ENCODE data around the gene COQ7. TPM values are rescaled to one million over a fixed set of nuclear protein-coding genes. Genes with fewer than 3 reads are reported as not detected.

COQ7 gene
- total RNA-seq, result 14.8 and 19.4 TPM in 2 replicates

DNA sequence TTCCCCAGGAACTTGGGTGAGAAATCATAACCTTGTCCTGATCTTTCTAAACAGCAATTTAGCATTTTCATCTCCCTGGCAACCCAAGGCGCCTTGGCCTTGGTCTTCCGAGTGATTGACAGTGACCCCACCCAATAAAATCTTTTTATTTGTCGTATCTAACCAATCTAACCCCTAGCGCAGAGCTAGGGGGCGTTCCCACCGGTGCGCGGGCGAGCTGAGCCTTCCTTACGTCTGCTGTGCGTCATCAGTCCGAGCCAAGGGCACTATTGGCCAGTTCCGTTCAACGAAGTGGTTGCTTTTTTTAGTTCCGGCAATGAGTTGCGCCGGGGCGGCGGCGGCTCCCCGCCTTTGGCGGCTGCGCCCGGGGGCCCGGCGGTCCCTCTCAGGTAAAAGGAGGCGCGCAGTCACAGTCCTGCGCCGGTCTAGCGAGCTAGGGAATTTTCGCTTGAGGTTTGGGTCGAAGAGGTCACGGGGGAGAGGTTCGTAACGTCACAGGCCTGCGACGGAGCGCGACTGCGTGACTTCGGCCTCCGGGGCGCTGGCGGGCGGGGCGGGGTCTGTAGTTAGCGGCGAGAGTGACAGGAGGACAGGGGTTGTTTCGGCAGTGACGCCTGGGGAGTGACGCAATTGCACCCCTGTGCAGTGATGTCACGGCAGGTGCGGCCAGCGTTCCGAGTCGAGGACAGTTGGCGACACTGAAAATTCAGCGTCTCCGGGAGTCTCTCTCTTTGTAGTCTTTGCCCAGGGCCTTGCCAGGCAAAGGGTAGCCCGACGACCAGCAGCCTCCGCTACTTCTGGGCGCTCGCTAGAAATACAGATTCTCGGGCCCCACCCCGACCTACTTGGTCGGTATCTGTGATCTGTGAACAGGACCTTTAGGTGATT, at the start of gene COQ7:
COQ7 (plus strand) TSS at position 266 of the 888 bp plus-strand sequence; CDS start at position 317, 51 bp downstream.
- peak; percentile 100 for DNase-seq (ENCODE audit: low read depth in 2 of 2)

DNA sequence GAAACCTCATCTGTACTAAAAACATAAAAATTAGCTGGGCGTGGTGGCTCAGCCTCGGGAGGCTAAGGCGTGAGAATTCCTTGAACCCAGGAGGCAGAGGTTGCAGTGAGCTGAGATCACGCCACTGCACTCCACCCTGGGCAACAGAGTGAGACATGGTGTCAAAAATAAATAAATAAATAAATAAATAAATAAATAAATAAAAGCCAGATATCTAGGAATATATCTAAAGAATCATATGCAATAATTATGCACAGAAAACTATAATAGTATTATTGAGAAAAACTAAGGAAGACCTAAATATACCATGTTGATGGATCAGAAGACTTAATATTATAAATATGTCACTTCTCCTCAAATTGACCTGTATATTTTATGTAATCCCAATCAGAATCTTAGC, 46.7 kb upstream of the COQ7 start:
- no peak for DNase-seq (ENCODE audit: low read depth in 2 of 2)

- no peak for DNase-seq (ENCODE audit: low read depth in 2 of 2)
Measured at GRCh38 chr16:19021747-19022146, 45.7 kb upstream of the COQ7 start.

DNA sequence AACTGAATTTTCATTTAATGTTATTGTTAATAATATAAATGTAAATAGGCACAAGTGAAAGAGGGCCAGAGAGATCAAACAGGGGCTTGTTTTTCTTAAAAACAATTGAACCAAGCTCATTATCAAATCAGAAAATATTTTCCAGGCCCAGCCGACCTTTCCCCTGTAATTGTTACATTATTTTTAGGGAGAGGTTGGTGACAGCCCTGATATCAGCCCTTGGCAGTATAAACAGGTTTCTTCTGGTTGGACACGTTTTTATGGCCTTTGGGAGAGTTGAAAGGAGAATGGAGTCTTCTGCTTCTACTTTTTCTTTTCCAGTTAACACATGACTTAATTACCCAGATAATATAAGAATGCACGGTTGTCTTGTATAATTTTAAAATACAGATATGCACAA, 40.0 kb upstream of the COQ7 start:
- DNase-seq (ENCODE audit: low read depth in 2 of 2), result peak in 1 of 2 donors; percentile 51

- peak; percentile 45 to 72 for DNase-seq (ENCODE audit: low read depth in 2 of 2)
Measured at GRCh38 chr16:19029980-19030379, 37.4 kb upstream of the COQ7 start.

- no peak for DNase-seq (ENCODE audit: low read depth in 2 of 2)
Measured at GRCh38 chr16:19031738-19032137, 35.7 kb upstream of the COQ7 start.

GRCh38 chr16:19033761-19034160, 33.7 kb upstream of the COQ7 start:
- DNase-seq (ENCODE audit: low read depth in 2 of 2), result no peak

DNA sequence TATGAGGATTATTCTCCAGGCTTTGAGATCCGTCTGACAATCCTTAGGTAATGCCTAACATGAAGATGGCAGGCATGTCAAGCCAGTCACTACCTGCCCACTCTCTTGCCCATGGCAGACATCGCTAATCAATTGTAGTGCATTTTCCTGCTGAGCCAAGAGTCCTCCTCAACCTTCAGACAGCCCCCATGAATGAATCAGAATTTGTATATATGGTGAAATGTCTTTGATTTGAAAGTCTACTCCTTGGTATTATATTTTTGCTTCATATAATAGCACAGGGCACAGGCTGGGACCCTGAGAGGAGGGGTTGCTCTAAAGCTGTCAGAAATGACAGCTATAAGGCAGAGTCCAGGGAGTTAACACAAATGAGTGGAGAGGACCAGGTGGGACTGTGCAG, 27.0 kb upstream of the COQ7 start:
- DNase-seq (ENCODE audit: low read depth in 2 of 2), result no peak

DNA sequence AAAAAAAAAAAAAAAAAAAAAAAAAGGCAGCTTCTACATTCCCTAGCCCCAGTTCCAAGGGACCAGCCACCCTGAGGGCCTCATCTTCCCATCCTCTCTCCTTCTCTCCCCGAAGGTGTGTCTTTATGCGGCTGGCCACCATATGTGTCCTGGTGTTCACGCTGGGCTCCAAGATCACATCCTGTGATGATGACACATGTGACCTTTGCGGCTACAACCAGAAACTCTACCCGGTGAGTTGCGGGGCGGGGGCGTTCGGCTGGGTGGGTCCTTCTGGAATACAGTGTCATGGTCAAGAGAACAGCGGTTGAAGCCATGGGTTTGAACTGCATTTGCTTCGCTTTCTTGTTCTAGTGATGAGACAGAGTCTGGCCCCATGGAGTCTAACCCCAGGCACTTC, 22.6 kb upstream of the COQ7 start:
- no peak for DNase-seq (ENCODE audit: low read depth in 2 of 2)

- DNase-seq (ENCODE audit: low read depth in 2 of 2), result no peak
Measured at GRCh38 chr16:19046062-19046461, 21.4 kb upstream of the COQ7 start.

DNA sequence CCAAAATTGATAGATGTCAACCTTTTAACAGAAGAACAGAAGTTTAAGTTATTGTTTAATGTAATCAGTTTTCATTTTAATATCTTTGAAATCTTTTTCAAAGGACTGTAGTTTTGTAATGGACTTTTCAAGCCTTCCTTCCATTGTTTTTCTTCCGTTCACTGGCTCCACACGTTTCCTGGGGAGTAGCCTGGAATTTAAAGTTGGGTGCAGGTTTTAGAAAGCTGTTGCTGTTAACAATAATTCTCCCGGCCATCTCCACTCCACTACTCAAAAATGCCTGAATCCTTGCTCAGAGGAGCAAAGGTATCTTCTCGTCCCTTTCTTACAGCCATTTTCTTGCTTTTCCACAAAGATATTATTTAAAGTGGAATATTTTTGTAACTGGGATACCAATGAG, 4.7 kb upstream of the COQ7 start:
- peak; percentile 26 to 58 for DNase-seq (ENCODE audit: low read depth in 2 of 2)

- DNase-seq (ENCODE audit: low read depth in 2 of 2), result no peak
Measured at GRCh38 chr16:19066988-19067348, 446 bp upstream of the COQ7 start.

GRCh38 chr16:19068237-19068815, 912 bp downstream of the COQ7 start:
- no peak for DNase-seq (ENCODE audit: low read depth in 2 of 2)

DNA sequence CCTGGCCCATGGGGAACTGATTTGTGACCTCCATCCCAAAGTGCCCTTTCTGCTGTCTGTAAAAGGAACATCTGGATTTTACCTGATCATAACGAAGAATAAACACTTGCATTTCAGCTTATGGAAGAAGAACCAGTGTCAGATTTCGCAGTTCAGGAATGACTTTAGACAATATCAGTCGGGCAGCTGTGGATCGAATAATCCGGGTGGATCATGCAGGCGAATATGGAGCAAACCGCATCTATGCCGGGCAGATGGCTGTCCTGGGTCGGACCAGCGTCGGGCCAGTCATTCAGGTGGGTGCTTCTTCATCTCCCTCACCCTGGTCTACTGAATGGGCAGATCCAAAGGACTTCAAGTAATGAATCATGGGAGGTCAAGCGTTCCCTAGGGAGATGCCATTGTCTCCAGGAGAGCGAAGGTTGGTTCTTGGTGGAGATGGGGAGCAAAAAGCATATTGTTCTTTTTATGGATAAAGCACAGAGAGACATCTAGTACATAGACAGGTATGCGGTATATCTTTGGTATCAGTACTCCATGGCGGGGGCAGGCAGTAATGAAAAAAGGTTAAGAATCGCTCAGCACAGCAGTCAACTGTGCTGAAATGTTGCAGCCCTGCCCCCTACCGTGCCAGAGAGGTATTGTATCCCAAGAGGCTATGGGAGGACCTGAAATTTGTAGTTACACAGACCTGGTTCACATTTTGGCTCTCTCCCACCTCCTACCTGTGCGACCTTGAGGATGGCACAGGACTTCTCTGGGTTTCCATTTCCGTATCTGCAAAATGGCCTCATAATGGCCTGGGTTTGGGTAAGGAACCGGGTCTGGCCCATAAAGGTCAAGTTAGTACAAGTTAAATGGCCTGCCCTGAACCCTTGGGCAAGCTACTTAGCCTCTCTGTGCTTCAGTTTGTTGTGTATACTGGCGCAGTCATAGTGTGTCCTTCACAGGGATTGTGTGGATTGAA, 4.7 kb downstream of the COQ7 start:
- peak; percentile 76 to 87 for DNase-seq (ENCODE audit: low read depth in 2 of 2)

- DNase-seq (ENCODE audit: low read depth in 2 of 2), result no peak
Measured at GRCh38 chr16:19073344-19073743, 5.9 kb downstream of the COQ7 start.

- DNase-seq (ENCODE audit: low read depth in 2 of 2), result no peak
Measured at GRCh38 chr16:19073863-19074262, 6.4 kb downstream of the COQ7 start.

DNA sequence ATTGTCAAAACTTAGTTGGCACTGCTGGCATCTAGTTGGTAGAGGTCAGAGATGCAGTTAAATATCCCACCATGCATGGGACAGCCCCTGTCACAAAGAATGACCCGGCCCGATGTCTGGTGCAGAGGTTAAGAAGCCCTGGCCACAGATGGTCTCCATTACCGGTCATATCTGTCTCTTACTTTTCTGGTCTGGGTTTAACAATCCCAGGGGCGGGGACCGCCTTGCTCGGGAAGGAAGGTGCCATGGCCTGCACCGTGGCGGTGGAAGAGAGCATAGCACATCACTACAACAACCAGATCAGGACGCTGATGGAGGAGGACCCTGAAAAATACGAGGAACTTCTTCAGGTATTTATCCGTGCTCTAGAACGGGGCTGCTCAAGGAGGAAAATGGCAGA, 8.1 kb downstream of the COQ7 start:
- DNase-seq (ENCODE audit: low read depth in 2 of 2), result no peak

DNA sequence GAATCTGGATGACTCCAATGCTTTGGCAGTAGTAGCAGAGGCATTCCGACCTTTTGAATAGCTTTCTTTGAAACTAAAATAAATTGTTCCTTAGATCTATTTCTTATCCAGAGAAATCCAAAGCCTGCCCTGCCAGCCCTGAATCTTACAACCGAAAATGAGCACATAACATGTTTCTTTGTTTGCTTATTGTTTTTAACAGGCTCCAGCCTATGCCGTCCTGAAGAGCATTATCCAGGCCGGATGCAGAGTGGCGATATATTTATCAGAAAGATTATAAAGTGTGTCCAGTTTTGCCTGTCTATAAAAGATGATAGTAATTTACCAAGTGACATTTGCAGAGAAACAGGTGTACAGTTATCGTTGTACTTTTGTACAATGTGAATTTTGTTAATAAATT, 10.5 kb downstream of the COQ7 start:
- no peak for DNase-seq (ENCODE audit: low read depth in 2 of 2)

DNA sequence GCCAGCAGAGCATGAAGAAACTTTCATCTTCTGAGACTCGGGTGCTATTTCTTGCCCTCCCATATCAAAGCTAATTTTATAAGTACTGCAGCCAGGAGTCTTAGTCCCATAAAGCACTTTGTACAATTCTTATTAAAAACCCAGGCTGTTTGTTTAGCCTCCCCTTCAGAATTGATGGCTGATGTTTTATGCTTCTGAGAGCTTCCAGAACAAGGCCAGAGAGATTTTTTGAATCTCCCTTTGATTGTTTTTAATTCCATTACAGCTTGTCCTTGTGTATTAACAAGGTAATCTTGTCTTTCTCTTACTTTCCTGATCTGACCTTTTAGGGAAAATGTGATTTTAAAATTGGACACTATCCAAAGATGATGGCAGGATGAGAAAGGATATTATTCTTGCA, 16.3 kb downstream of the COQ7 start:
- DNase-seq (ENCODE audit: low read depth in 2 of 2), result no peak

DNA sequence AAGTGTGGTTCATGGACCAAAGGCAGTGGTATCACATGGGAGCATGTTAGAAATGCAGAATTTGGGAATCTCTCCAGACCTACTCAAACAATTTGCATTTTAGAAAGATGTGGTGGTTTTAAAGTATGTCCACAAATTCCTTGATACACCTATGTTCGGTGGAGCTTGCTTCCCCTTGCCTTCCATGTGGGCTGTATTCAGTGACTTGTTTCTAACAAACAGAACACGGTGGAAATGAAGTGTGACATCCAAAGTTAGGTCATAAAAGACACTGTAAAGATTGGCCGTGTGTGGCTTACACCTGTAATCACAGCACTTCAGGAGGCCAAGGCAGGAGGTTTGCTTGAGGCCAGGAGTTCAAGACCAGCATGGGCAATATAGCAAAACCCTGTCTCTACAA, 16.7 kb downstream of the COQ7 start:
- no peak for DNase-seq (ENCODE audit: low read depth in 2 of 2)

DNA sequence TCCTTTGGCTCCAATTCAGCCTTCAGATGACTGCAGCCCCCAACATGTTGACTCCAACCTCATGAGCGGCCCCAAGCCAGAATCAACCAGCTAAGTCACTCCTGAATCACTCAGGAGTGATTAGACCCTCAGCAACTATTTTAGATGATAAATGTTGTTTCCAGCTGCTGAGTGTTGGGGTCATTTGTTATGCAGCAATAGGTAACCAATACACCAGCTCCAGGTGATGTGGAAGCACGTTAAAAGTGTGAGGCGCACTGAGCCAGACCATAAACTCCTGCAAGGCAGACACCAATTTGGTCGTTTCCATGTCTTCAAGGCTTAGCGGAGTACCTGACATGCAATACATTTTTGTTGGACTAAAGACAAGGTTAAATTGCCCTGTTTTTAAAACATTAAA, 17.5 kb downstream of the COQ7 start:
- DNase-seq (ENCODE audit: low read depth in 2 of 2), result no peak

DNA sequence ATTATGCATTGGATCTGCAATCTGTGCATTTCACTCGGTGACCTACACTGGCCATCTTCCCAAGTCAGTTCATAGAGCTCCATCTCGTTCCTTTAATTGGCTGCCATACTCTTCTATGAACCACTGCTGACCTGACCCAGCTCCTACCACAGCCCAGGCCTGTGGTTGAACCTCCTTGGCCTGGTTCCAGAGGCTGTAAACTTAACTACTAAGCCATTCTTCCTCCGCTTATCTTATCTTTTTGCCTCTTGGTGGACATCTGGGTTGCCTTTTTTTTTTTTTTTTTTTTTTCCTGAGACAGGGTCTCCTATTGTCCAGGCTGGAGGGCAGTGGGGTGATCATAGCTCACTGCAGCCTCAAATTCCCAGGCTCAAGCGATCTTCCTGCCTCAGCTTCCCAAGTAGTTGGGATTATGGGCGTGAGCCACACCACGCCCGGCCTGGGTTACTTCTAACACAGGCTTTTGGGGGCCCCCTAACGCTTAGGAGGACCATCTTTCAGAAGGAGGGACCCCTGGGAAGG, 18.3 kb downstream of the COQ7 start:
- DNase-seq (ENCODE audit: low read depth in 2 of 2), result peak in 1 of 2 donors; percentile 20

Measured in lung microvascular endothelial cell (primary cell).